ENCODE measurements around the gene ZSWIM2. TPM values are rescaled to one million over a fixed set of nuclear protein-coding genes. Genes with fewer than 3 reads are reported as not detected.
A peak's percentile ranks its signal among the peaks of the same experiment; 100 is the strongest.
"Not testable (repeated sequence)": the region's sequence is repeated elsewhere in the genome, so short reads cannot be mapped to it uniquely, and the experiment has no call there.

ZSWIM2 gene, protein sequence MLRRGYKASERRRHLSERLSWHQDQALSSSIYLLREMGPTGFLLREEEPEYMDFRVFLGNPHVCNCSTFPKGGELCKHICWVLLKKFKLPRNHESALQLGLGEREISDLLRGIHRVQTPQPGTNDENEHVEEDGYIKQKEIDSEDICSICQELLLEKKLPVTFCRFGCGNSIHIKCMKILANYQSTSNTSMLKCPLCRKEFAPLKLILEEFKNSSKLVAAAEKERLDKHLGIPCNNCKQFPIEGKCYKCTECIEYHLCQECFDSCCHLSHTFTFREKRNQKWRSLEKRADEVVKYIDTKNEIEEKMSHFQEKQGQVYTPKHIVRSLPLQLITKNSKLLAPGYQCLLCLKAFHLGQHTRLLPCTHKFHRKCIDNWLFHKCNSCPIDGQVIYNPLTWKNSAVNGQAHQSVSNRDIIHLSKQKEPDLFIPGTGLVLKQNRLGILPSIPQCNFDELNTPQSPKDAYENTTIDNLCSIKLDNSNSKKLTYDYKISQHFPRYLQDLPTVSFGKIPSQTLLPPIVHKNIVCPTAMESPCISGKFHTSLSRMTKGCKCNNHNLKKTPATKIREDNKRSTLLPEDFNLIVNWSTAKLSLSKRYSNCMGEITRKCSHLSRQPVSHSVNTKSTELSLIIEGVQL
- total RNA-seq (not detected), polyA plus RNA-seq (not detected), total RNA-seq (not detected)

DNA sequence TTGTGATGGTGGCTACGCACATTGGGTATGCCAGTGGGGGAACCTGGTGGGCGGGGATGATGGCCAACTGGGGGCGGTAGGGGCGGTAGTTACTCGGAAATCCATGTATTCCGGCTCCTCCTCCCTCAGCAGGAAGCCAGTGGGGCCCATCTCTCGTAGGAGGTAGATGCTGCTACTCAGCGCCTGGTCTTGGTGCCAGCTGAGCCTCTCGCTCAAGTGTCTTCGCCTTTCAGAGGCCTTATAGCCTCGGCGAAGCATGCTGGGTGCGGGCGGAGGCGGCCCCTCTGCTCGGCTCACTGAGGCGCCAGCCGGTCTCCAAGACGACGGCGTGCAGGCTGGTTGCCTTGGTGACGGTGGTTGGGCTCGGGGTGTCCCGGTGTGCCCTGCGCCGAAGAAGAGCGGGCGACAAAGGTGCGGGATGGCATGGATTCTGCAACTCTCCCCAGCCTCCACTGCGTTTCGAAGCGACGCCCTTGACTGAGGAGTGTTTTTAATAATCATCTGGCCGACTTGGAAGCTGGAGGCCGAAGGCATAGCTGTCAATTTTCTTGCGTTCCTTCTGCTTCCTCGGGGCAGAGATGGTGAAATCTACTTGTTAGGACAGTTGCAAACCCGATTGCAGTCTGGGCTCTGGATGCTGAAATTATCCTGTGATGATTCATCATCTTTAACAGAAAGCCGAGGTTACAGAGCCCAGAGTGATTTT is at the start of gene ZSWIM2:
Gene ZSWIM2, minus strand, starts transcription at position 298 of the 706 bp plus-strand sequence. Its CDS starts 40 bp downstream, at position 258.
- Histone ChIP-seq H3K9me3 (ENCODE audit: control insufficient read depth in 2 of 3, low read length in 3 of 3) (no peaks in the 10 kb centered on the region), H3K27ac (ENCODE audit: low read depth, low read length) (no peak within 1 kb of the TSS), H3K4me3 (ENCODE audit: low read length) (peak within 1 kb of the TSS; percentile 20), H3K27me3 (ENCODE audit: control insufficient read depth in 2 of 2, insufficient read depth in 2 of 2, low read length in 2 of 2) (no peaks in the 10 kb centered on the region), H3K4me1 (ENCODE audit: control insufficient read depth in 2 of 2, insufficient read depth in 2 of 2, low read length in 2 of 2) (no peaks in the 10 kb centered on the region), H3K36me3 (ENCODE audit: control insufficient read depth in 2 of 3, insufficient read depth in 3 of 3, low read length in 3 of 3) (no peaks in the 10 kb centered on the region)
- peak; percentile 75 for ATAC-seq
- H3K36me3 Mint-ChIP-seq = peaks cover 0 to 4% (median 0%) of the 10 kb centered on the region in 5 donors
- POLR2A ChIA-PET = no interaction called here
- peak within 1 kb of the TSS in 1 of 9 donors; percentile 57 for H3K27ac Mint-ChIP-seq
- H3K9me3 Mint-ChIP-seq = peaks cover 0 to 16% (median 4%) of the 10 kb centered on the region in 11 donors
- peaks cover 0 to 16% (median 12%) of the 10 kb centered on the region in 7 donors for H3K4me1 Mint-ChIP-seq
- H3K27me3 Mint-ChIP-seq = peaks cover 16 to 42% (median 27%) of the 10 kb centered on the region in 5 donors
- peak in 7 of 9 donors; percentile 0 to 22 (median 10) for DNase-seq
- peak within 1 kb of the TSS; percentile 18 to 76 (median 66) for H3K4me3 Mint-ChIP-seq
- CTCF ChIA-PET = no interaction called here
- intact Hi-C loops (cut with micrococcal nuclease) = no loop called here

- ATAC-seq; intact Hi-C loops (cut with micrococcal nuclease); H3K27me3 Mint-ChIP-seq; CTCF ChIA-PET; H3K27ac ChIP-seq (ENCODE audit: low read depth, low read length); POLR2A ChIA-PET; H3K27me3 ChIP-seq (ENCODE audit: control insufficient read depth in 2 of 2, insufficient read depth in 2 of 2, low read length in 2 of 2); DNase-seq; H3K4me1 Mint-ChIP-seq; H3K36me3 ChIP-seq (ENCODE audit: control insufficient read depth in 2 of 3, insufficient read depth in 3 of 3, low read length in 3 of 3); H3K4me1 ChIP-seq (ENCODE audit: control insufficient read depth in 2 of 2, insufficient read depth in 2 of 2, low read length in 2 of 2); H3K4me3 ChIP-seq (ENCODE audit: low read length); H3K36me3 Mint-ChIP-seq; H3K27ac Mint-ChIP-seq; H3K4me3 Mint-ChIP-seq; H3K9me3 ChIP-seq (ENCODE audit: control insufficient read depth in 2 of 3, low read length in 3 of 3): not testable (repeated sequence)
- H3K9me3 Mint-ChIP-seq = peaks cover 0 to 17% (median 5%) of the 10 kb centered on the region in 11 donors
Observed at GRCh38 chr2:186896220-186896619, 47.2 kb upstream of the ZSWIM2 start.

DNA sequence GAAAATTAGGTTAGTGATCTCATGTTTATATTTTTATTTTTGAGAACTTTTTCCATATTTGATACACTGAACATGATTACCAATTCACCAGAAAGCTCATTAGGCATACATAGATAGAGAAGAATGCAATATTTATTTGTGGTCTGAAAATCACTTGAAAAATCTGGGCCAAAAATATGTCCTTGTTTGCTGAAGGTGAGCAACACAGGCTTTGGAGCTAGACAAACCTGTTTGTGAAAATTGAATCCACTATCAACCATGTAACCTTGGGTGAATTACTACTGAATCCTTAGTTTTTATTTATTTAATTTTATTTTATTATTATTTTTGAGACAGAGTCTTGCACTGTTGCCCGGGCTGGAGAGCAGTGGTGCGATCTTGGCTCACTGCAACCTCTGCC is 46.5 kb upstream of the ZSWIM2 start:
- Mint-ChIP-seq H3K27me3 (no peaks in the 10 kb centered on the region), H3K4me3 (no peak overlapping the region), H3K4me1 (no peaks in the 10 kb centered on the region), H3K36me3 (no peaks in the 10 kb centered on the region), H3K9me3 (peaks cover 0 to 12% (median 5%) of the 10 kb centered on the region in 11 donors), H3K27ac (no peak overlapping the region)
- no peaks in the 10 kb centered on the region for H3K4me1 ChIP-seq (ENCODE audit: control insufficient read depth in 2 of 2, insufficient read depth in 2 of 2, low read length in 2 of 2)
- ATAC-seq = no peak
- no peaks in the 10 kb centered on the region for H3K36me3 ChIP-seq (ENCODE audit: control insufficient read depth in 2 of 3, insufficient read depth in 3 of 3, low read length in 3 of 3)
- POLR2A ChIA-PET = no interaction called here
- no peak overlapping the region for H3K27ac ChIP-seq (ENCODE audit: low read depth, low read length)
- no peaks in the 10 kb centered on the region for H3K27me3 ChIP-seq (ENCODE audit: control insufficient read depth in 2 of 2, insufficient read depth in 2 of 2, low read length in 2 of 2)
- DNase-seq = no peak
- CTCF ChIA-PET = no interaction called here
- H3K4me3 ChIP-seq (ENCODE audit: low read length) = no peak overlapping the region
- intact Hi-C loops (cut with micrococcal nuclease) = no loop called here
- no peaks in the 10 kb centered on the region for H3K9me3 ChIP-seq (ENCODE audit: control insufficient read depth in 2 of 3, low read length in 3 of 3)

- no peaks in the 10 kb centered on the region for H3K36me3 Mint-ChIP-seq
- Histone ChIP-seq H3K27me3 (ENCODE audit: control insufficient read depth in 2 of 2, insufficient read depth in 2 of 2, low read length in 2 of 2) (no peaks in the 10 kb centered on the region), H3K36me3 (ENCODE audit: control insufficient read depth in 2 of 3, insufficient read depth in 3 of 3, low read length in 3 of 3) (no peaks in the 10 kb centered on the region), H3K27ac (ENCODE audit: low read depth, low read length) (no peak overlapping the region), H3K4me3 (ENCODE audit: low read length) (no peak overlapping the region), H3K9me3 (ENCODE audit: control insufficient read depth in 2 of 3, low read length in 3 of 3) (no peaks in the 10 kb centered on the region), H3K4me1 (ENCODE audit: control insufficient read depth in 2 of 2, insufficient read depth in 2 of 2, low read length in 2 of 2) (no peaks in the 10 kb centered on the region)
- POLR2A ChIA-PET = no interaction called here
- no peak overlapping the region for H3K4me3 Mint-ChIP-seq
- no peak overlapping the region for H3K27ac Mint-ChIP-seq
- intact Hi-C loops (cut with micrococcal nuclease) = no loop called here
- H3K9me3 Mint-ChIP-seq = peaks cover 0 to 12% (median 4%) of the 10 kb centered on the region in 11 donors
- DNase-seq (no peak), ATAC-seq (no peak)
- H3K27me3 Mint-ChIP-seq = no peaks in the 10 kb centered on the region
- CTCF ChIA-PET = no interaction called here
- H3K4me1 Mint-ChIP-seq = no peaks in the 10 kb centered on the region
Observed at GRCh38 chr2:186894478-186894877, 45.5 kb upstream of the ZSWIM2 start.

GRCh38 chr2:186892821-186893220 is 43.9 kb upstream of the ZSWIM2 start:
- Mint-ChIP-seq H3K36me3 (no peaks in the 10 kb centered on the region), H3K9me3 (peaks cover 0 to 12% (median 3%) of the 10 kb centered on the region in 11 donors), H3K27me3 (peaks cover 0 to 2% (median 0%) of the 10 kb centered on the region in 5 donors), H3K4me1 (no peaks in the 10 kb centered on the region), H3K4me3 (no peak overlapping the region), H3K27ac (no peak overlapping the region)
- H3K27ac ChIP-seq (ENCODE audit: low read depth, low read length) = no peak overlapping the region
- H3K9me3 ChIP-seq (ENCODE audit: control insufficient read depth in 2 of 3, low read length in 3 of 3) = no peaks in the 10 kb centered on the region
- intact Hi-C loops (cut with micrococcal nuclease) = no loop called here
- ChIA-PET CTCF (no interaction called here), POLR2A (no interaction called here)
- ATAC-seq = no peak
- no peaks in the 10 kb centered on the region for H3K4me1 ChIP-seq (ENCODE audit: control insufficient read depth in 2 of 2, insufficient read depth in 2 of 2, low read length in 2 of 2)
- DNase-seq = no peak
- H3K4me3 ChIP-seq (ENCODE audit: low read length) = no peak overlapping the region
- H3K27me3 ChIP-seq (ENCODE audit: control insufficient read depth in 2 of 2, insufficient read depth in 2 of 2, low read length in 2 of 2) = no peaks in the 10 kb centered on the region
- H3K36me3 ChIP-seq (ENCODE audit: control insufficient read depth in 2 of 3, insufficient read depth in 3 of 3, low read length in 3 of 3) = no peaks in the 10 kb centered on the region

DNA sequence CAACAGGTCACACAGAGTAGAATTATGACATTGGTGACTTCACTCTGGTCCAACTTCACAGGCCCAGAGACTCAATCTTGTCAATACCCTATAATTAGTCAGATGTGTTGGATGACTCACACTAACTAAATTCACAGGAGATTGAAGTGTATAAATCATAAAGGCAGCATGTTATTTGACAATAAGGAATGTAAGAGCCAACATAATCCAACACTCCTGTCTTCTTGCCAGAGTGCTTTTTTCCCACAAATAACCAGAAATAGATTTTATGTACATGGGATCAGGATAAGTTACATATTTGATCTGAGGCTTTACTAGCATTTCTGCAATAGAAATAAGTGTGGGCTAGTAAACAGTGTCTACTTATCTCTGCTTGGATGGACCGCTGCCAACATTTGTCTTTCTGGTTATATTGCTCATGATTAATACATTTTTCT is 42.2 kb upstream of the ZSWIM2 start:
- no peak overlapping the region for H3K4me3 ChIP-seq (ENCODE audit: low read length)
- no peaks in the 10 kb centered on the region for H3K36me3 Mint-ChIP-seq
- H3K4me3 Mint-ChIP-seq = no peak overlapping the region
- H3K27ac Mint-ChIP-seq = no peak overlapping the region
- POLR2A ChIA-PET = no interaction called here
- intact Hi-C loops (cut with micrococcal nuclease) = no loop called here
- peaks cover 0 to 2% (median 0%) of the 10 kb centered on the region in 5 donors for H3K27me3 Mint-ChIP-seq
- peaks cover 0 to 12% (median 0%) of the 10 kb centered on the region in 11 donors for H3K9me3 Mint-ChIP-seq
- CTCF ChIA-PET = no interaction called here
- no peaks in the 10 kb centered on the region for H3K4me1 Mint-ChIP-seq
- H3K27ac ChIP-seq (ENCODE audit: low read depth, low read length) = no peak overlapping the region
- DNase-seq (no peak), ATAC-seq (no peak)
- H3K9me3 ChIP-seq (ENCODE audit: control insufficient read depth in 2 of 3, low read length in 3 of 3) = no peaks in the 10 kb centered on the region
- H3K36me3 ChIP-seq (ENCODE audit: control insufficient read depth in 2 of 3, insufficient read depth in 3 of 3, low read length in 3 of 3) = no peaks in the 10 kb centered on the region
- H3K4me1 ChIP-seq (ENCODE audit: control insufficient read depth in 2 of 2, insufficient read depth in 2 of 2, low read length in 2 of 2) = no peaks in the 10 kb centered on the region
- H3K27me3 ChIP-seq (ENCODE audit: control insufficient read depth in 2 of 2, insufficient read depth in 2 of 2, low read length in 2 of 2) = no peaks in the 10 kb centered on the region

All from naive thymus-derived CD4-positive, alpha-beta T cell (primary cell).